HG03095 (cell line): Measurements from ENCODE around the gene KRT77.
"Not testable (repeated sequence)": the region's sequence is repeated elsewhere in the genome, so short reads cannot be mapped to it uniquely, and the experiment has no call there.

ENCODE experiments used
- ATAC-seq: cut with Tn5 transposase; IDR thresholded peaks from one replicate; pipeline ENCODE4 v1.9.1; 2021; ENCODE audit warnings: moderate library complexity; ENCODE audit not compliant: unreplicated experiment

KRT77 gene

GRCh38 chr12:52703424-52703823, at the start of gene KRT77:
TSS of gene KRT77 (minus strand) at chr12:52703524. CDS start at chr12:52703434, 90 bp downstream.
- ATAC-seq: no peak

GRCh38 chr12:52752516-52752915, 49.2 kb upstream of the KRT77 start:
- no peak for ATAC-seq

DNA sequence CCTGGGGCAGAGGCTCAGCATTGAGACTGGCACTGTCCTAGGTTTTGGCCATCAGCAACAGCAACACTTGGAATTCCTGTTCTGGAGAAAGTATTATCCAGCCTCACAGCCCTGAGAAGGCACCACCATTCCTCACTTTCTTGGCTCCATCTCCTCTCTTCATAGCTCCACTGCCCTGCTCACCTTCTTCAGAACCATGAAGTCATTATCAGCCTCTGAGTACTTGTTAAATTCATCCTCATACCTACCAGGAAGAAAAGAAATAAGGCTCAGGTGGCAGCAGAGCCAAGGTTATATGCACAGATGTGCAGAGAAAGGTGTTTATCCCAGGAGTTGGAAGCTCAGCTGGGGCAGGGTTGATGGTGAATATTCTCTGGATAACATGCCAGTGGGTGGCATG, 48.5 kb upstream of the KRT77 start:
- ATAC-seq: no peak

DNA sequence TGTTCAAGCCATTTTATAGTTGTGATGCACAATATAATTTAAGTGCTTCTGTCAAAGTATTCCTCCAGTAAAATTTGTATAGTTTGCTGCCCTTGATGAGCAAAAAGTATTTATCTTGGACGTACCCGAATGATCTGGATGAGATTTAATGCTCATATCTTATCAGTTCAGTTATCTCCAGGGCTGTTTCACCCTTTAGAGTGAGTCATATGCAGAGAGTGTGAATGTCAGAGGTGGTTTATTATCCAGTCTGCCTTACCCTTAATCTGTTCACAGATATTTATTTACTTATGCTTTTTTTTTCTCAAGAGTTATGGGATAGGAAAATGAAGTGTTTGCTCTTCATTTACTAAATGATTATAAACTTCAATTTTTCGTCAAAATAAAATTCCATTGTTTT, 47.2 kb upstream of the KRT77 start:
- ATAC-seq: not testable (repeated sequence)

- no peak for ATAC-seq
Observed at GRCh38 chr12:52749827-52750226, 46.5 kb upstream of the KRT77 start.

DNA sequence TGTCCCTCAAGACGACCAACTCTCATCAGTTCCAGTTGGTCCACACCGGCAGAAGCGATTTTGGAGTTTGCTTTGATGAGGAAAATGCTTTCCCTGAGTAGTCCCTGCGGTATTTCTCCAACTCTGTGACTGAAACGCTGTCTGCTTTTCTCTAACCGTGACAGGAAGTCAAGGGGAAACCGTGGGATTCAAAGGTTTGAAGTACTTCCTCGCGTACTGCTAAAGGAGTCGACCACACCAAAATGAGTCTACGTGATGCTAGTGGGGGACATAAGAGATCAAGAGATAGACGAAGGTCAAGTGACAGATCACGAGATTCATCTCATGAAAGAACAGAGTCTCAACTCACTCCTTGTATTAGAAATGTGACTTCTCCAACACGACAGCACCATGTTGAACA, 45.3 kb upstream of the KRT77 start:
- ATAC-seq: no peak

- ATAC-seq: no peak
Observed at GRCh38 chr12:52745554-52745953, 42.2 kb upstream of the KRT77 start.

- ATAC-seq: no peak
Observed at GRCh38 chr12:52744493-52745156, 41.3 kb upstream of the KRT77 start.

GRCh38 chr12:52742822-52743457, 39.6 kb upstream of the KRT77 start:
- ATAC-seq: no peak

- no peak for ATAC-seq
Observed at GRCh38 chr12:52742196-52742580, 38.9 kb upstream of the KRT77 start.

DNA sequence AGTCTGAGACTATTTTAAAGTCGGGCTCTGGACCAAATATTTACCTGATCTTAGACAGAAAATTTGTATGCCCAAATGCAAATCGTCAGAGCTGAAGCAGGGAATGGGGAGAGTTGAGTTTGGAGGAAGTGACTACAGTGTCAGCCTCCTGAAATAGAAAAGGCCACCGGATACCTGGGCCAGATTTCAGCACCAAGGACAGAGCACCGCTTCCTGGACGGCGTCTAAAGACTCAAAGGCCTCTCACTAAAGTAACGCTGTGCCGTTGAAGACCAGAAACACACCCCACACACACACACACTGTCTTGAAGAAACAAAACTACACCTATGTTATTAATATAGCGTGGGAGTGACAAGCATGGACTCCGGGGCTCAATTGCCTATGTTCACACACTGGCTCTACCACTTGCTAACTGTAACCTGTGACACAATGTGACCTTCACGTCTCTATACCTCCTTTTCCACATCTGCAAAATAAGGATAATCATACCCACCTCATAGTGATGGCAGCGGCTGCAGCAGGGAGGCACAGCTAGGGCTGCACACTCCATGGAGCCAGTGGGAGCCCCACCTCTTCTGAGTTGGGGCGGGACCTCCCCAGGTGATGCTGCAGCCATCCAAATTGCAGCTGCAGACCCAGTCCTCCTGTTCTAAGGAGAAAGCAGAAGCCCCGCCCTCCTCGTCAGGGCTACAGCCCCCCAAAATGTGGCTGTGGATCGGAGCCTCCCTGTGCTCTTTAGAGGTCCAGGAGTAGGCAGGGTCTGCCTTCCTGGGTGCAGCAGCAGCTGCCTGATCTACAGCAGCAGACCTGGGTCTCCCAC, 38.3 kb upstream of the KRT77 start:
- no peak for ATAC-seq

DNA sequence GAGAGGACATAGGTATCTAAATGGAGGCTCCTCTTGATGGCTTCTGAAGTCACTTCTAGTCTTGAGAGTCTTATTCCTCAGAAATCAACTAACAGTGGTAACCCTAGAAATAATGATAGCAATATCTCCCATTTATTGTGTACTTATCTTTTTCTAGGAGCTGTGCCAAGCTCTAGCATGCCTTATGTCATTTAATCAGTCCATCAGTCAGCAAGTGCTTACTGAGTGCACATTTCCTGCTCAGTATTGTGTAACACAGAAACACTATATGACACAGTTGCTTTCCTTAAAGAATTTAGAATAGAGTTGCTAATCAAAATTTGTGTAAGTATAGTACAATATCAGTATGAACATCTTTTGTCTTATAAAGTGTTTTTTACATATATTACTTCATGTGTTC, 37.3 kb upstream of the KRT77 start:
- no peak for ATAC-seq

GRCh38 chr12:52739963-52740362, 36.6 kb upstream of the KRT77 start:
- ATAC-seq: no peak

GRCh38 chr12:52735816-52736632, 32.7 kb upstream of the KRT77 start:
- no peak for ATAC-seq

DNA sequence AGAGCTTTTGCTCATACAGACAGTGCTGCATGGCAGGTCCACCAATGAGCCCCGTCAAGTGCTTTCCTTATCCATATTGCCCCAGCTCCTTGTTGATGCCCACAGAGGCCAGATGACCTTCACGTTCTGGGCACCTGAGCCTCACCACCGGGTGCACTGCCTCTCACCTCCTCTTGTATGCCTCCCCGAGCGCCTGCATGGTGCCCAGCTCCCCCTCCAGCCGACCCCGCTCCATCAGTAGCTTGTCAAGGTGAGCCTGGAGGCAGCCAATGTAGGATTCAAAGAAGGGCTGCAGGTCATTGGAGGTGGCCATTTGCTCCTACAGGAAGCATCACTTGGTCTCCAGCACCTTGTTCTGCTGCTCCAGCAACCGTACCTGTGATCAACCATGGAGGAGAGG, 31.8 kb upstream of the KRT77 start:
- ATAC-seq: no peak

- ATAC-seq: no peak
Observed at GRCh38 chr12:52730793-52731192, 27.5 kb upstream of the KRT77 start.

DNA sequence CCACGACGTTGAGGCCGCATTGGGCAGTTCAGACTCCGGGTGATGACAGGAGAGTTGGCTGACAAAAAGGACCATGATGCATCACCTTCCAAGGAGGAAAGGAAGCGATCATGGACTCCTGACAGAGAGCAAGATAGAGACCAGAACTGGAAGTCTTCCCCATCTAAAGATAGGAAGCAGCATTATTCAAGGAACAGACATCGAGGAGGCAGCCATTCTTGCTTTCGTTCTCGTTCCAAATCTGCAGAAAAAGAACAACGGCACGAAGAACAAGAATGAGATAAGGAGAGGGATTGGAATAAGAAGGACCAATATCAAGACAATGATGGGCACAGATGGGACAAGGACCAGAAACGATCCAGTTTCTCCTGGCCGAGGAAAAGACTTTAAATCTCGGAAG, 27.1 kb upstream of the KRT77 start:
- ATAC-seq: no peak

DNA sequence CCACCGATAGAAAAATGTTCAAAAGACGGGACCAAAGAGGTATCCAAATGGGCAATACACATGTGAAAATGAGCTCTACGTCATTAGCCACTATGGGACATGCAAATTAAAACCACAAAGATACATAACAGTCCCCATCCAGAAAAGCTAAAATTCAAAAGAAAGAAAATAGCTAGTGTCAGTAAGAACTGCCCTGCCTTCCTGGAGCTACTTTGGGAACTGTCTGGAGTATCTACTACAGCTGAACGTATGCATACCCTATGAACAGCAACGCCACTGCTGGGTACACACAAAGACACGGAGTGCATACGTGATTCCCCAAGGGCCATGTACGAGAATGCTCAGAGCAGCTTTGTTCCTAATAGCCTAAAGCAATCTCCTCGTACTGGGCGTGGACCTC, 25.8 kb upstream of the KRT77 start:
- no peak for ATAC-seq

DNA sequence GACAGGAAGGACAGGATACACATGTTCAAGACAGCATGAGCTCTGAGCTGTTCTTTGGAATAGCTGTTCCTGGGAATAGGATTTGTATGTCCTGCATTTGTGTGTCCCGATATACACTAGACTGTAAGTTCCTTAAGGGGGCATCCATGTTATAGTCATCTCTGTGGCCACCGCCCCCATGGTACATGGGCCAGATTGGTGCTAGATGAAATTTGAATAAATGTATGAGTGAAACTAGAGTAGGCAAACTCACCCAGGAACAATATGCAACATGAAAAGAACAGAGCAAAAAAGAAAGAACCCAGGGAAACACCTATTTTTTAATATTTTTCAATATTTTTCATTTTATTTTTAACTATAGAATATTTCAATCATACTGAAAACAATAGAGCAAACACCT, 25.1 kb upstream of the KRT77 start:
- ATAC-seq: no peak

DNA sequence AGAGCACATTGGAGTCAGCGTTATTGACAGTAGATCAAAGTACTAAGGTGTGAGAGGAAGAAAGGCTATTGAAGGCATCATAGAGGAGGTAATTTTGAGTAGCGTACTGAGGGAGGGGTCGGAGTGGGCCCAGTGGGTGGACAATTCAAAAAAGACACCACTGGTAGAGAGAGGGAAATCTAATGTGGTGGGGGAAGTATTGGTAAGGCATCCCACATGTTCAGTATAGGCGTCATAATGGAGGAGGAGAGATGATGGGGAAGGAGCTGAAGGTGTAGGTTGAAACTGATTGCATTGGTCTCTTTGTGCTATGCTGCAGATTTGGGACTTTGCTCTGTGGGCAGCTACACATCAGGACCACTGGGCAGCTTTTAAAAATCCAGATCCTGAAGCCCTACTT, 23.7 kb upstream of the KRT77 start:
- no peak for ATAC-seq

- ATAC-seq: no peak
Observed at GRCh38 chr12:52726451-52726850, 23.1 kb upstream of the KRT77 start.
